GM12801 (cell line): ENCODE measurements around the gene PLA2G4A.

Experiments used
- CTCF ChIP-seq: IDR thresholded peaks from one replicate; pipeline ENCODE4 v1.5.1; 2011; ENCODE audit warnings: control low read depth; ENCODE audit not compliant: insufficient read length; ENCODE audit errors: extremely low read depth

Gene PLA2G4A

GRCh38 chr1:186900539-186901237 lies 71.9 kb downstream of the PLA2G4A start:
- no peak for TF ChIP-seq CTCF

GRCh38 chr1:186901631-186902030 lies 72.9 kb downstream of the PLA2G4A start:
- TF ChIP-seq CTCF, result no peak

GRCh38 chr1:186903374-186904136 lies 74.8 kb downstream of the PLA2G4A start:
- TF ChIP-seq CTCF, result no peak

DNA sequence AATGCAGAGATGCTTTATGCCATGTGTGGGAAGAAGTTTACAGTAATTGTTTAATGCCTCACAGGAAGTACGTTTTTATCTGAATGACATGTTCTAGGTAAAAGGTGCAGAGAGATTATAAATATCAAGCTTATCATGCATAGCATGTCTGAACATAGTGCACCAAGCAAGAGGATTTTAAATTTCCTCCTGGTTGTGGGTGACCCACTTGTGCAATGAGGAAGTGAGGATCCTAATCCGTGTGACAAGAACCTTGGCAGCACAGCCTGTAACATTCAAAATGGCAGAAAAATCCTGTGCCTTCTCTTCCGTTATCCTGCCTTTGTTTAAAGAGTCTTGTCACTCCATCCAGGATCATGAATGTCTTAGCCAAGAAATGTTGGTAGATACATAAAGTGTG lies 75.6 kb downstream of the PLA2G4A start:
- no peak for TF ChIP-seq CTCF

GRCh38 chr1:186905561-186905960 lies 76.8 kb downstream of the PLA2G4A start:
- no peak for TF ChIP-seq CTCF

DNA sequence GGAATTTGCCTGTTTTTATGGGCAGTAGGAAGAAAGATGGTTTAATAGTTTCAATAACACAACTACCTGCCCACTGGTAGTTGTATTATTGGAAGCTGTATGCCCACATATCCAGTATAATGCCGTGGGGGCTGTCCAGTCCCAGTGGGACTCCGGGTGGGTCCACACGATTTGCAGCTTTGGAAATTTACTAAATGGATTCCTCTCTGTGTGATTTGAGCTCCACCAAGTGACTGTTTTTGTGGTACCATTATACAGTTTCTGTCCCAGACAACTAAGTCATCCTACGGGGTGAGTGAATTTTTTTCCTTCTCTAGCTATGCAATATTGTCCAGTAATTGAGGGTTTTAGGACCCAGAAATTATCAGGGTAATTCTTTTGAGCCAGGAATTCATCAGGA lies 86.8 kb downstream of the PLA2G4A start:
- no peak for TF ChIP-seq CTCF

GRCh38 chr1:186923486-186923885 lies 94.7 kb downstream of the PLA2G4A start:
- TF ChIP-seq CTCF, result no peak
